MCF 10A (cell line): ENCODE measurements around the gene PCNX2. TPM values are rescaled to one million over a fixed set of nuclear protein-coding genes. Genes with fewer than 3 reads are reported as not detected.

Experiments used
- BruUV-seq: library from RNA; stranded (reverse); fragments of 400-500 nt; replicated peaks from 2 replicates; lab custom pipeline; 2021; lab: Mats Ljungman, UMichigan
- CTCF ChIA-PET: fragments of 300-600 bp; sonication (Branson Sonifier 250); formaldehyde crosslinking; extraction: SDS; loops from one replicate; lab custom pipeline; 2021; ENCODE audit warnings: antibody characterized with exemption, inconsistent platforms; lab: Yijun Ruan, JAX
- POLR2A ChIA-PET: fragments of 300-600, 350-650 bp; sonication (Branson Sonifier 250); formaldehyde crosslinking; extraction: SDS; loops from one replicate; lab custom pipeline; 2020; ENCODE audit warnings: antibody characterized with exemption, inconsistent platforms; lab: Yijun Ruan, JAX
- DNase-seq: peaks from one replicate; pipeline ENCODE4 v3.0.0-alpha.2; 2018; ENCODE audit not compliant: unreplicated experiment
- H3K27ac Mint-ChIP-seq: one replicate; pipeline ENCODE4 v1.8.0; 2022; ENCODE audit warnings: mild to moderate bottlenecking, low read depth, mixed read lengths; ENCODE audit not compliant: unreplicated experiment
- H3K27me3 Mint-ChIP-seq: one replicate; pipeline ENCODE4 v1.8.0; 2022; ENCODE audit warnings: mixed read lengths; ENCODE audit not compliant: insufficient read depth, unreplicated experiment
- H3K36me3 Mint-ChIP-seq: one replicate; pipeline ENCODE4 v1.8.0; 2022; ENCODE audit warnings: mild to moderate bottlenecking, moderate library complexity, mixed read lengths; ENCODE audit not compliant: insufficient read depth, unreplicated experiment
- H3K4me1 Mint-ChIP-seq: one replicate; pipeline ENCODE4 v1.8.0; 2022; ENCODE audit warnings: mixed read lengths; ENCODE audit not compliant: insufficient read depth, unreplicated experiment
- H3K4me3 Mint-ChIP-seq: one replicate; pipeline ENCODE4 v1.8.0; 2022; ENCODE audit warnings: mild to moderate bottlenecking, moderate library complexity, mixed read lengths; ENCODE audit not compliant: unreplicated experiment
- H3K9me3 Mint-ChIP-seq: one replicate; pipeline ENCODE4 v1.8.0; 2022; ENCODE audit warnings: mixed read lengths; ENCODE audit not compliant: unreplicated experiment
- intact Hi-C: fragments of 100-400 bp; cut with micrococcal nuclease; formaldehyde crosslinking; loops from 2 replicates; pipeline ENCODE4 v1.14.1; 2022
- total RNA-seq: library from RNA; stranded (reverse); gene quantifications from 2 replicates; pipeline ENCODE4 v1.2.3, GENCODE V29; 2022
- TF ChIP-seq, protein P1 (sequence below): fragments of 200-600 bp; IDR thresholded peaks from one replicate; pipeline ENCODE4 v1.8.0; 2022; ENCODE audit warnings: antibody characterized with exemption, mild to moderate bottlenecking; ENCODE audit not compliant: unreplicated experiment

PCNX2 gene
- total RNA-seq, 1 experiment from 2014 or later, result 80.5 TPM

DNA sequence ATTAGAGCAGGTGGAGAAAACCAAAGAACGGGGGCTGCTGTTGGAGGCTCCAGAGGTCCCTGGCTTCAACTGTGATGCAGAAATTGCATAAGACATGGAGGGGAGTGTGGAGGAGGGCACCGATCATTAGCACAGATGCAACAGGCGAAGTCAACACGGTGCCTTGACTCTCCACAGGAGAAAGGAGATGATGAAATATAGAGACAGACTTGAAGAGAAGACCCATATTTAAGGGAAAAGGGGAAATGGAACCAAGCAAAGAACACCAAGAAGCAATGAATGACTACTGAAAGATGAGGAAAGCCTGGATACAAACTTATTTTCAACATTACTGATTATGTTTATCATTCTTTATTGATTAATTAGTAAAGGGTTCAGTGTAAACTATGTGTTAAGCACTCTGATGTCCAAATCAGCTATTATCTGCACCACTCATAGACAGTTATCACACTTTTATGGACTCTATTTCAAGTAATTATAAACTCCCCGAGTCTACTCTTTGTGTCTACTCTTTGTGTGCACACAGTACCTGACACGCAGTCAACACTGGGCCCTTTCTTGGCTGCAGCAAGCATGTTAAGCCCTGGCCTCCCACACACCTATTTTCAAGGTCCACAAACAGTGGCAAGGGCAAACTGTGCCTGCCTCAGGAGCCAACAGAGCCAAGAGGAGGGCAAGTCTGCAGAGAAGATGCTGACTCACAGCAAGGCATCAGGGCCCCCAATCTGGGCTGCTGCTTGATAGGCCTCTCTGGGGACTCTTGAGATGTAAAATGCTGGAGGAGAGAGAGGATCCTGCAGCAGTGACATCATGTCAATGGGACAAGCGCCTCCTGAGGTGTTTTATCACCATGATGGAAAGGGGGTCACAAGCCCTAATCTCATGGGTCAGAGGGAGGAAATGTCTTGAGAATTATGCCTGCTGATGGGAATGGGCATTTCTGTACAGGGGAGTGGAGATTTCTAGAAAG, 17.6 kb downstream of the PCNX2 start:
- Mint-ChIP-seq H3K27me3 (no peaks in the 10 kb centered on the region), H3K4me3 (no peak overlapping the region), H3K4me1 (peaks cover 10% of the 10 kb centered on the region), H3K36me3 (no peaks in the 10 kb centered on the region), H3K27ac (no peak overlapping the region), H3K9me3 (no peaks in the 10 kb centered on the region)
- TF ChIP-seq, protein P1, sequence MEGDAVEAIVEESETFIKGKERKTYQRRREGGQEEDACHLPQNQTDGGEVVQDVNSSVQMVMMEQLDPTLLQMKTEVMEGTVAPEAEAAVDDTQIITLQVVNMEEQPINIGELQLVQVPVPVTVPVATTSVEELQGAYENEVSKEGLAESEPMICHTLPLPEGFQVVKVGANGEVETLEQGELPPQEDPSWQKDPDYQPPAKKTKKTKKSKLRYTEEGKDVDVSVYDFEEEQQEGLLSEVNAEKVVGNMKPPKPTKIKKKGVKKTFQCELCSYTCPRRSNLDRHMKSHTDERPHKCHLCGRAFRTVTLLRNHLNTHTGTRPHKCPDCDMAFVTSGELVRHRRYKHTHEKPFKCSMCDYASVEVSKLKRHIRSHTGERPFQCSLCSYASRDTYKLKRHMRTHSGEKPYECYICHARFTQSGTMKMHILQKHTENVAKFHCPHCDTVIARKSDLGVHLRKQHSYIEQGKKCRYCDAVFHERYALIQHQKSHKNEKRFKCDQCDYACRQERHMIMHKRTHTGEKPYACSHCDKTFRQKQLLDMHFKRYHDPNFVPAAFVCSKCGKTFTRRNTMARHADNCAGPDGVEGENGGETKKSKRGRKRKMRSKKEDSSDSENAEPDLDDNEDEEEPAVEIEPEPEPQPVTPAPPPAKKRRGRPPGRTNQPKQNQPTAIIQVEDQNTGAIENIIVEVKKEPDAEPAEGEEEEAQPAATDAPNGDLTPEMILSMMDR, result no peak
- ChIA-PET POLR2A (interaction anchor here (0.5 to 1.7 kb wide), 4 partner anchors 9 to 639 kb away, joined by 3 to 7 read pairs (median 5); partner anchors contain the start of gene PCNX2), CTCF (interaction anchor here (1.9 kb wide), 1 partner anchor 14 kb away, joined by 6 read pairs; no protein-coding TSS in a partner anchor)
- no TSS peak for BruUV-seq
- intact Hi-C loops, result no loop called here
- DNase-seq, result no peak

DNA sequence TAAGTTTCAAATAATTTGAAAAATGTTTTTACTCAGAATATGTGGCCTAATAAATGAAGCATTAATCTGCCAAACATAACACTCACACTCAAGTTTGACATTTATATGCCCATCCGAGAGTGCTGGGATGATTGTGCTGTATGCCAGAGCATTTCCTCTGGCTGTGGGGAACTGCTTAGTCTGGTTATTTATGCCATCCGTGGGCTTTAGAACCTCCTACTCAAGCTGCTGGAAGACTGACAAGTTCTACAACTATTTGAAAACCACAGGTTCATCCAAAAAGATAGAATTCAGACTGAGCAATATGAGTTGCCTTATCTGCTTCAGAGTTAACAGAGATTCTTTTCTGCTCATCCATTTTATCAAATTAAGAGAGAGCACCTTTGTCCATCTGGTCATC, 25.9 kb downstream of the PCNX2 start:
- no peak for DNase-seq
- no peaks in the 10 kb centered on the region for H3K9me3 Mint-ChIP-seq
- CTCF ChIA-PET, result interaction anchor here (1.4 kb wide), 1 partner anchor 14 kb away, joined by 3 read pairs; no protein-coding TSS in a partner anchor
- H3K27me3 Mint-ChIP-seq, result no peaks in the 10 kb centered on the region
- BruUV-seq, result no TSS peak
- H3K4me1 Mint-ChIP-seq, result peaks cover 4% of the 10 kb centered on the region
- intact Hi-C loops, result no loop called here
- TF ChIP-seq, protein P1, result no peak
- POLR2A ChIA-PET, result interaction anchor here (1.8 kb wide), 1 partner anchor 9 kb away, joined by 7 read pairs; no protein-coding TSS in a partner anchor
- H3K36me3 Mint-ChIP-seq, result peaks cover 19% of the 10 kb centered on the region
- H3K27ac Mint-ChIP-seq, result no peak overlapping the region
- H3K4me3 Mint-ChIP-seq, result no peak overlapping the region

DNA sequence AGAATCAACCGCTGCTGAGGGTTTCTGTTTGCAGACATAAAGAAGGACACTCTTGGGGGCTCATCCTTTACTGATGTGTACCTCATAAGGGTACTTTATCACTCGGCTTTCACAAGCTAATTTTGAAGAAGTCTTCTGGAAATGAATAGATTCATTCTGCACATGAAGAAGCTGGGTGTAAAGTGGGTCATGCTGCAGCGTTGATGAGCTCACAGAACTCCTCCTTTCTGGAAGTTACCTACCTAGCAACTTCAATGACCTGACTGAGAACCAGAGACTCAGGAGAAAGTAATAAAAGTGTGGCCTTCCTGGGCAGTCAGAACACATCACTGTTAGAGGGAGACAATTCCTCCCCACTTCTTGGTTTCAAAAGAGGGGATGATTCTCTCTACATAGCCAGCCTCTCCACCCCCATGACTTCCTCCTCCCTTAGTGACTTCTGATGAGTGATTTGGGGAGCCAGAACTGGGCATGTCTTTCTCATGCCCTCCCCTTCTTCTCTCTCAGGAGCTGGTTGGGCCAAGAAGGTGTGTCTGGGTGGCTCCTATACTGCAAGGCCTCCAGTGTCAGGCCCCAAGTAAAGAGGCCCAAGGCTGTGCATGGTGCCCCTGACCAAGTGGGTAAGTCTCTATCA, 27.0 kb downstream of the PCNX2 start:
- POLR2A ChIA-PET, result interaction anchor here (0.6 to 1.8 kb wide), 3 partner anchors 10 to 609 kb away, joined by 3 to 7 read pairs (median 5); no protein-coding TSS in a partner anchor
- no peak for DNase-seq
- H3K27ac Mint-ChIP-seq, result no peak overlapping the region
- CTCF ChIA-PET, result interaction anchor here (0.5 to 1.4 kb wide), 3 partner anchors 12 to 36 kb away, joined by 3 to 4 read pairs (median 3); no protein-coding TSS in a partner anchor
- H3K9me3 Mint-ChIP-seq, result no peaks in the 10 kb centered on the region
- TF ChIP-seq, protein P1, result no peak
- H3K4me1 Mint-ChIP-seq, result peaks cover 4% of the 10 kb centered on the region
- intact Hi-C loops, result no loop called here
- no TSS peak for BruUV-seq
- H3K36me3 Mint-ChIP-seq, result peaks cover 19% of the 10 kb centered on the region
- H3K4me3 Mint-ChIP-seq, result no peak overlapping the region
- H3K27me3 Mint-ChIP-seq, result no peaks in the 10 kb centered on the region
